Thoracic aorta (tissue), 2 donors: Measurements from ENCODE around the gene CYP19A1. TPM values are rescaled to one million over a fixed set of nuclear protein-coding genes. Genes with fewer than 3 reads are reported as not detected.

Experiments used
- ATAC-seq: fragments of 150-250 bp; one replicate; pipeline ENCODE4 v1.8.0; 2017; ENCODE audit warnings: low read depth; ENCODE audit not compliant: insufficient number of reproducible peaks, low FRiP score
- DNase-seq: peaks from one replicate; pipeline ENCODE4 v3.0.0-alpha.2; 2020; ENCODE audit warnings: low spot score
- H3K27ac ChIP-seq, 2 donors: fragments of 200-600 bp; sonication (generic); 1 replicate in 1 of 2; 2 replicates in 1 of 2; pipeline ENCODE4 v1.5.1; 2016; ENCODE audit warnings: mild to moderate bottlenecking in 2 of 2, moderate library complexity in 2 of 2
- H3K27me3 ChIP-seq: fragments of 200-600 bp; sonication (generic); replicated peaks from 2 replicates; pipeline ENCODE4 v1.6.0; 2016; ENCODE audit warnings: mild to moderate bottlenecking; ENCODE audit not compliant: insufficient read depth
- H3K36me3 ChIP-seq: fragments of 200-600 bp; sonication (generic); one replicate; pipeline ENCODE4 v1.5.1; 2016
- H3K4me1 ChIP-seq, 2 donors: fragments of 200-600 bp; sonication (generic); 1 replicate in 1 of 2; 2 replicates in 1 of 2; pipeline versions ENCODE4 v1.5.1 to v1.6.0; 2016; ENCODE audit warnings: low read depth in 2 of 2, mild to moderate bottlenecking in 1 of 2; ENCODE audit not compliant: control insufficient read depth in 1 of 2
- H3K4me3 ChIP-seq: fragments of 200-600 bp; sonication (generic); 2 replicates; pipeline ENCODE4 v1.5.1; 2016; ENCODE audit warnings: mild to moderate bottlenecking
- H3K9me3 ChIP-seq: fragments of 200-600 bp; sonication (generic); 2 replicates; pipeline ENCODE4 v1.5.1; 2016
- total RNA-seq, 2 donors: library from RNA; depleted of rRNA; stranded (reverse); fragments of >200 nt; gene quantifications; one replicate each; pipeline versions ENCODE4 v1.1.0 to v1.2.3, GENCODE V29; 2016
- TF ChIP-seq, protein P1 (sequence below): fragments of 200-600 bp; sonication (generic); IDR thresholded peaks from one replicate; pipeline ENCODE4 v1.5.1; 2019; ENCODE audit warnings: antibody characterized with exemption

Gene CYP19A1
- total RNA-seq, 2 donors from 2014 or later: 0.54 to 3.1 TPM

DNA sequence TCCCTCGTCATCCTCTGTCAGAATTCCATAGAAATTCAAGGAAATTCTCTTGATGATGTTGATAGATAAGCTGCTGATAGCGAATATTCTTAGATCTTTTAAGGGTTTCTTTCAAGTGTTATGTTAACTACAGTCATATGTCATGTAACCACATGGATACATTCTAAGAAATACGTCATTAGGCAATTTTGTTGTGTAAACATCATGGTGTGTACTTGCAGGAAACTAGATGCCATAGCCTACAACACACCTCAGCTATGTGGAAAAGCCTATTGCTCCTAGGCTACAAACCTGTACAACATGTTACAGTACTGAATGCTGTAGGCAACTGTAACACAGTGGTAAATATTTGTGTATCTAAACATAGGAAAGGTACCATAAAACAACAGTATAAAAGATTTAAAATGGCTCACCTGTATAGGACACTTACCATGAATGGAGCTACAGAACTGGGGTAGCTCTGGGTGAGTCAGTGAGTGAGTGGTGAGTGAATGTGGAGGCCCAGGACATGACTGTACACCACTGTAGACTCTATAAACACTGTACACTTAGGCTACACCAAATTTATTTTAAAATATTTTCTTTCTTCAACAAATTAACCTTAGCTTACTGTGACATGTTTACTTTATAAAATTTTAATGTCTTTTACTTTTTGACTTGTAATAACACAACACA lies 37.7 kb upstream of the CYP19A1 start:
- ATAC-seq (no peak), DNase-seq (no peak)
- TF ChIP-seq, protein P1, sequence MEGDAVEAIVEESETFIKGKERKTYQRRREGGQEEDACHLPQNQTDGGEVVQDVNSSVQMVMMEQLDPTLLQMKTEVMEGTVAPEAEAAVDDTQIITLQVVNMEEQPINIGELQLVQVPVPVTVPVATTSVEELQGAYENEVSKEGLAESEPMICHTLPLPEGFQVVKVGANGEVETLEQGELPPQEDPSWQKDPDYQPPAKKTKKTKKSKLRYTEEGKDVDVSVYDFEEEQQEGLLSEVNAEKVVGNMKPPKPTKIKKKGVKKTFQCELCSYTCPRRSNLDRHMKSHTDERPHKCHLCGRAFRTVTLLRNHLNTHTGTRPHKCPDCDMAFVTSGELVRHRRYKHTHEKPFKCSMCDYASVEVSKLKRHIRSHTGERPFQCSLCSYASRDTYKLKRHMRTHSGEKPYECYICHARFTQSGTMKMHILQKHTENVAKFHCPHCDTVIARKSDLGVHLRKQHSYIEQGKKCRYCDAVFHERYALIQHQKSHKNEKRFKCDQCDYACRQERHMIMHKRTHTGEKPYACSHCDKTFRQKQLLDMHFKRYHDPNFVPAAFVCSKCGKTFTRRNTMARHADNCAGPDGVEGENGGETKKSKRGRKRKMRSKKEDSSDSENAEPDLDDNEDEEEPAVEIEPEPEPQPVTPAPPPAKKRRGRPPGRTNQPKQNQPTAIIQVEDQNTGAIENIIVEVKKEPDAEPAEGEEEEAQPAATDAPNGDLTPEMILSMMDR: no peak
- Histone ChIP-seq H3K27me3 (no peaks in the 10 kb centered on the region), H3K4me1 (peaks cover 3 to 22% of the 10 kb centered on the region in 2 donors), H3K36me3 (no peaks in the 10 kb centered on the region), H3K27ac (no peak overlapping the region), H3K4me3 (no peak overlapping the region), H3K9me3 (no peaks in the 10 kb centered on the region)

GRCh38 chr15:51374131-51374530 lies 35.7 kb upstream of the CYP19A1 start:
- H3K4me3 ChIP-seq: no peak overlapping the region
- no peaks in the 10 kb centered on the region for H3K36me3 ChIP-seq
- peaks cover 0 to 10% of the 10 kb centered on the region in 2 donors for H3K4me1 ChIP-seq
- H3K27me3 ChIP-seq: no peaks in the 10 kb centered on the region
- no peaks in the 10 kb centered on the region for H3K9me3 ChIP-seq
- ATAC-seq (no peak), DNase-seq (no peak)
- H3K27ac ChIP-seq: no peak overlapping the region
- TF ChIP-seq, protein P1: no peak

GRCh38 chr15:51371266-51371665 lies 32.9 kb upstream of the CYP19A1 start:
- Histone ChIP-seq H3K9me3 (no peaks in the 10 kb centered on the region), H3K4me1 (peaks cover 0 to 16% of the 10 kb centered on the region in 2 donors), H3K27ac (no peak overlapping the region), H3K27me3 (no peaks in the 10 kb centered on the region), H3K36me3 (no peaks in the 10 kb centered on the region), H3K4me3 (no peak overlapping the region)
- ATAC-seq (no peak), DNase-seq (no peak)
- TF ChIP-seq, protein P1: no peak

GRCh38 chr15:51369451-51369761 lies 31.0 kb upstream of the CYP19A1 start:
- Histone ChIP-seq H3K9me3 (no peaks in the 10 kb centered on the region), H3K27me3 (no peaks in the 10 kb centered on the region), H3K4me3 (no peak overlapping the region), H3K4me1 (peaks cover 0 to 21% of the 10 kb centered on the region in 2 donors), H3K36me3 (no peaks in the 10 kb centered on the region), H3K27ac (no peak overlapping the region)
- DNase-seq (no peak), ATAC-seq (no peak)
- TF ChIP-seq, protein P1: no peak

GRCh38 chr15:51368751-51369450 lies 30.5 kb upstream of the CYP19A1 start:
- H3K36me3 ChIP-seq: no peaks in the 10 kb centered on the region
- H3K27ac ChIP-seq: no peak overlapping the region
- no peaks in the 10 kb centered on the region for H3K27me3 ChIP-seq
- DNase-seq (no peak), ATAC-seq (no peak)
- H3K4me3 ChIP-seq: no peak overlapping the region
- H3K9me3 ChIP-seq: no peaks in the 10 kb centered on the region
- peaks cover 0 to 22% of the 10 kb centered on the region in 2 donors for H3K4me1 ChIP-seq
- TF ChIP-seq, protein P1: no peak
